Activated CD4-positive, alpha-beta T cell treated with anti-CD3 and anti-CD28 coated beads, Interleukin-2, amount 10 ng/mL, durations not matched to agents 24 days and 14 days (primary cell): ENCODE measurements around the gene TEX264. TPM values are rescaled to one million over a fixed set of nuclear protein-coding genes. Genes with fewer than 3 reads are reported as not detected.

Experiments used
- DNase-seq: peaks from one replicate; pipeline ENCODE4 v3.0.0; 2022
- H3K27ac Mint-ChIP-seq: one replicate; pipeline ENCODE4 v1.8.0; 2022; ENCODE audit warnings: mild to moderate bottlenecking, mixed read lengths
- H3K27me3 Mint-ChIP-seq: one replicate; pipeline ENCODE4 v1.8.0; 2022; ENCODE audit warnings: mixed read lengths
- H3K36me3 Mint-ChIP-seq: one replicate; pipeline ENCODE4 v1.8.0; 2022; ENCODE audit warnings: low read depth, mild to moderate bottlenecking, mixed read lengths
- H3K4me1 Mint-ChIP-seq: one replicate; pipeline ENCODE4 v1.8.0; 2021; ENCODE audit warnings: mixed read lengths
- H3K4me3 Mint-ChIP-seq: one replicate; pipeline ENCODE4 v1.8.0; 2022; ENCODE audit warnings: mild to moderate bottlenecking, moderate library complexity, mixed read lengths
- H3K9me3 Mint-ChIP-seq: one replicate; pipeline ENCODE4 v1.8.0; 2021; ENCODE audit warnings: mixed read lengths
- intact Hi-C: fragments of 100-400 bp; cut with micrococcal nuclease; formaldehyde crosslinking; loops from one replicate; pipeline ENCODE4 v1.15.1; 2023
- total RNA-seq: library from RNA; stranded (reverse); gene quantifications from 2 replicates; pipeline ENCODE4 v1.2.3, GENCODE V29; 2022

The TEX264 gene
- total RNA-seq, 1 donor from 2014 or later: 47.0 TPM

DNA sequence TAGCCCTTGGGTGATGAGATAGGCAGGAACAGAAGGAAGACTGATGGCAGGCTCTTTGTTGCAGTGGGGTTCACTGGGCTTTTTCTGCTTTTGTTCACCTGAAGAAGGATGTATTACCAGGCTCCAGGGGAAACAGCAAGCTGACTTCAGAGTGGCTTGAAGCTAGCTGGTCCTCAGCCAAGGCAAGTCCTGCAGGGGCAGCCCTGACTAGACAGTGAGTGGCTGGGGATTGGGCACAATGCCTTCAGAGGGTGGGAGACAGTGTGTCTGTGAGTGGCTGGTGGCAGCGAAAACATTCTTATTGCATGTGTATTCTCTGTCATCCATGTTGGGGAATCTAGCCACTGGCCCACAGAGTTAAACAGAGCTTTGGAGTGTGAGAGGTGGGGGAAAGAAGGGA, 2.3 kb upstream of the TEX264 start:
- H3K27ac Mint-ChIP-seq: peak overlapping the region; percentile 86
- H3K27me3 Mint-ChIP-seq: no peaks in the 10 kb centered on the region
- H3K36me3 Mint-ChIP-seq: peaks cover 9% of the 10 kb centered on the region
- no peak overlapping the region for H3K4me3 Mint-ChIP-seq
- H3K9me3 Mint-ChIP-seq: no peaks in the 10 kb centered on the region
- H3K4me1 Mint-ChIP-seq: peaks cover 39% of the 10 kb centered on the region
- intact Hi-C loops: loop anchor here (1.0 kb wide), 1 partner anchor 166 kb away; no protein-coding TSS in a partner anchor
- no peak for DNase-seq

DNA sequence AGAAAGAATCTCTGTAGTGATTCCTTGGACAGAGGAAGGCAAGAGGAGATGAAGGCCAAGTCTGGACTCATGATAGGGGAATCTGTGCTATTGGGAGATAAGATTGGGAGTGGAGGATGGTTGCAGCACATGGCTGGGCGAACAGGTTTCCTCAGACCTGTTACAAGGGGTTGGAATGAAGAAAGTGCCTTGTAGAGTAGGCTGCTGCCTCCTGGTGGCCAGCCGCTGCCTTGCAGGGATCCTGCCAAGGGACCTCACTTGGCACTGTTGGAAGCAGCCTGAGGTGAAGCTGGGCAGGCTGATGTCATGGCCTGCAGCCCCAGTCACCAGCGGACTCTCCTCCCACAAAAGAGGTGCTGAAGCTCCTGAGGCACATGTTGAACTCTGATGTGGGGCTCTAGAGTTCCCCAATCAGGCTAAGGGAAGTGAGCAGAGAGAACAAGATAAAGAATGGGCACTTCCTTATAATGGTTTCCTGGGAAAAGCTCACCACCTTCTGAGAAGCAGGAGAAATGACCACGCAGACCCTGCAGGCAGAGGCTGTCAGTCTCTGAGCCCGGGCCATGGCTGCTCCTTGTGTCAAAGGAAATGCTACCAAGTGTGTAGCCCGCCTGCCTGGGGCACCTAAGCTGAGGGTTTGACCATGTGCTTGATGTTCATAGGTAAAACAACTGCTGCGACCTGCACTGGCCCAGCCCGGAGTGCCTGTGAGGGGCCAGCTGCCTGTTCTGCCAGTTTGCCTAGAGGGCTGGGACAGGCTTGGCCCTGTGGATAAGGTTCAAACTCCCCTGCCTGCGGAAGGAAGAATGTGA, 1.6 kb upstream of the TEX264 start:
- Mint-ChIP-seq H3K4me1 (peaks cover 46% of the 10 kb centered on the region), H3K36me3 (peaks cover 6% of the 10 kb centered on the region), H3K9me3 (no peaks in the 10 kb centered on the region), H3K27me3 (no peaks in the 10 kb centered on the region), H3K4me3 (peak overlapping the region; percentile 93), H3K27ac (peak overlapping the region; percentile 86)
- peak; percentile 95 for DNase-seq
- intact Hi-C loops: loop anchor here (1.0 to 5.0 kb wide), 3 partner anchors 167 to 388 kb away; partner anchors contain the start of genes DUSP7 and RBM15B

DNA sequence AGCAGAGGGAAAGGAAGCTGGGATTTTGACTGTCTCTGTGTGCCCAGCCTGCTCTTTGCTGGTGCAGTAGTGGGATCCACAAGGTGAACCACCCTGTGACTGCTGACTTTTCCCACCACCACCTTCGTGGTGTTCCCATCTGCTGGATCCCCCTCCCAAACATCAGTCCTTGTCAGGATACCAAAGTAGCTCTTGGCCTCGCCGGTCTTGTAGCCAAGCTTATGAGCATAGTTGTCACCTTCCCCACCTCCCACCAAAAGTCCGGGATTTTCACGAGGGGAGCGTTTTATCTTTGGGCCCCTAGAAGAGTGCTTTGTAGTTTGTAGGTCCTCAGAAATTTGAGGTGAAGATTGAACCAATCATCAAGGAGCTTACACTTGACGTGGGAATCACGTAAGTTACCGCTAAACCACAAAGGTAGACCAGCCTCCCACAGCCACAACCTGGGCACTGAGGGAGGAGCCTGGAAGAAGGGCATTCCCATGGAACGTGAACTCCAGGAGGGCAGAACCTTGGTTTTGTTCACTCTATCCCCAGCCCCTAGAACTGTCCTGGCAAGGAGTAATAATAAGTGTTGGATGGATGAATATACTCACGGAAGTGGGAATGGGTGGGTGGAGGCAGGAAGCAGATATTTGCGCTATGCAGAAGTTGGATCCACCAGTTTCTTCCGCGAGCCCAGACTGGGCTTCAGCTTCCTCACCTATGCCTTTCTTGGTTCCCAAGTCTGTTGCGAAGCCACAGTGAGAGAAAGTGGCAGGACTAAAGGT, 814 bp upstream of the TEX264 start:
- Mint-ChIP-seq H3K27me3 (no peaks in the 10 kb centered on the region), H3K27ac (peak overlapping the region; percentile 81), H3K36me3 (peaks cover 11% of the 10 kb centered on the region), H3K4me1 (peaks cover 53% of the 10 kb centered on the region), H3K9me3 (no peaks in the 10 kb centered on the region), H3K4me3 (peak overlapping the region; percentile 93)
- DNase-seq: peak; percentile 84
- intact Hi-C loops: loop anchor here (2.0 to 5.0 kb wide), 2 partner anchors 279 to 387 kb away; partner anchors contain the start of genes DUSP7 and RBM15B

DNA sequence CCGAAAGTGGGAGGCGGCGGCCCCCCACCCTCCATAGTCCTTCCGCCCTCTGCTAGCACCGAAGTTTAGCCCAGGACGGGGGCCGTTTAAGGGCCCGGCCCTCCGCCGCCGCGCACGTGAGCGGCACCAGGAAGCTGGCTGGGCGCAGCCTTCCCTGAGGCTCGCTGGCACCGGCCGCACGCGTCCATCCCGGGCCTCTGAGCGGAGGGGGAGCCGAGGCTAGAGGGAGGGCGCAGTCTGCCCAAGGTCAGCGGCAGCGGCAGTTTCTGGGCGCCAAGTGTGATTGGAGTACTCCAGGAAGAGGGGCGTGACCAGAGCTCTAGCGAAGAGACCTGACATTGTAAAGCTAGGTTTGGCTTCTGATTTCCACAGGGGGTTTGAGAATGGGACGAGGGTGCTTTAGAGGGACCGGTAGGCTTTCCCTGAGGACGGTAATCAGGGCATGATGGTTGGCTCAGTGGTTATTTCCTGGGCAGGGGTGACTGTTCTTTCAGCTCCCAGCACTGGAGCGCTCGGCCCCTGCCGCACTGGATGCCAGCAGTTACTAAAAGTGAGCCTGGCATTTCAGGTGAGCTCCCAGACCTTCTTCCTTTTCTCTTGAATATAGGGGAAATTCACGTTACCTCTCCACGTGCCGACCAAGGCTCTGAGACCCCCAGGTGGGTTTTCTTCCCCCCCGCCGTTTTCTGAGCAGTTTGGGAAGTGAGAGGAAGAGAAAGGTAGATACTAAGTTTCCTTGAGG, 853 bp downstream of the TEX264 start:
- Mint-ChIP-seq H3K4me1 (peaks cover 67% of the 10 kb centered on the region), H3K27ac (peak overlapping the region; percentile 93), H3K9me3 (peaks cover 3% of the 10 kb centered on the region), H3K36me3 (peaks cover 23% of the 10 kb centered on the region), H3K4me3 (peak overlapping the region; percentile 93), H3K27me3 (no peaks in the 10 kb centered on the region)
- DNase-seq: peak; percentile 90
- intact Hi-C loops: loop anchor here (1.0 to 5.0 kb wide), 4 partner anchors 10 to 385 kb away; partner anchors contain the start of genes DUSP7 and RBM15B

GRCh38 chr3:51673181-51673801, 2.2 kb downstream of the TEX264 start:
- peak overlapping the region; percentile 82 for H3K27ac Mint-ChIP-seq
- H3K36me3 Mint-ChIP-seq: peaks cover 29% of the 10 kb centered on the region
- no peaks in the 10 kb centered on the region for H3K27me3 Mint-ChIP-seq
- peaks cover 75% of the 10 kb centered on the region for H3K4me1 Mint-ChIP-seq
- peaks cover 3% of the 10 kb centered on the region for H3K9me3 Mint-ChIP-seq
- intact Hi-C loops: loop anchor here (5.0 kb wide), 1 partner anchor 384 kb away; the partner anchor contains the start of gene DUSP7
- DNase-seq: peak; percentile 56
- H3K4me3 Mint-ChIP-seq: peak overlapping the region; percentile 72

- H3K4me3 Mint-ChIP-seq: peak overlapping the region; percentile 72
- H3K4me1 Mint-ChIP-seq: peaks cover 76% of the 10 kb centered on the region
- H3K27me3 Mint-ChIP-seq: no peaks in the 10 kb centered on the region
- peak; percentile 58 for DNase-seq
- H3K27ac Mint-ChIP-seq: peak overlapping the region; percentile 82
- peaks cover 3% of the 10 kb centered on the region for H3K9me3 Mint-ChIP-seq
- peaks cover 29% of the 10 kb centered on the region for H3K36me3 Mint-ChIP-seq
- intact Hi-C loops: loop anchor here (5.0 kb wide), 1 partner anchor 383 kb away; the partner anchor contains the start of gene DUSP7
Observed at GRCh38 chr3:51673802-51674654, 3.0 kb downstream of the TEX264 start.

GRCh38 chr3:51675201-51675611, 4.2 kb downstream of the TEX264 start:
- Mint-ChIP-seq H3K36me3 (peaks cover 30% of the 10 kb centered on the region), H3K27me3 (no peaks in the 10 kb centered on the region), H3K4me1 (peaks cover 70% of the 10 kb centered on the region), H3K4me3 (peak overlapping the region; percentile 64), H3K27ac (peak overlapping the region; percentile 89), H3K9me3 (peaks cover 3% of the 10 kb centered on the region)
- DNase-seq: peak; percentile 64
- intact Hi-C loops: no loop called here

DNA sequence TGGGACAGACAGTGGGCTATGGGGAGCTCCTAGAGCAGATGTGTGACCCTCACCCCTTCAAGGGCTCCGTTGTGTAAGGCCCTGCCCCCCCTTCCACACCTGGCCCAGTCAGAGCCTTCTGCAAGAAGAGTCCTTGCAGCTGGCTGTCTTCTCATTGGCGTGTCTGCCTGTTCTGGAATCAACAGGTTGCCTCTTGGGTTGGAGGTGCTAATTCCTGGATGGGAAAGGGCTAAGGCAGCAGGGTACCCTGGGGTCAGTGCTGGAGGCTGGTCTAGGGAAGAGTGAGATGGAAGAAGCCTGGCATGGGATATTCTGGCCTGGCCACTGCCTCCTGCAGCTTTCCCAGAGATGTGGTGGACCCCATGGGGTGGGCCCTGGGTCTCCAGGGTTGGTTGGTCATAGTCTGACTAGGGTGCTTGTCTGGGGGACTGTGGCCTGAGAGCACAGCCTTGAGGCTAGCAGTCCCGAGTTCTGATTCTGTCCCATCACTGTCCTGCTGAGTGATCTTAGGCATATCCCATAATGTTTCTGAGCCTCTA, 5.1 kb downstream of the TEX264 start:
- no peak for DNase-seq
- Mint-ChIP-seq H3K27me3 (no peaks in the 10 kb centered on the region), H3K4me3 (peak overlapping the region; percentile 60), H3K27ac (peak overlapping the region; percentile 89), H3K9me3 (peaks cover 3% of the 10 kb centered on the region), H3K4me1 (peaks cover 73% of the 10 kb centered on the region), H3K36me3 (peaks cover 32% of the 10 kb centered on the region)
- intact Hi-C loops: no loop called here

GRCh38 chr3:51677358-51677757, 6.3 kb downstream of the TEX264 start:
- intact Hi-C loops: no loop called here
- peaks cover 79% of the 10 kb centered on the region for H3K4me1 Mint-ChIP-seq
- no peak overlapping the region for H3K27ac Mint-ChIP-seq
- peak; percentile 58 for DNase-seq
- H3K9me3 Mint-ChIP-seq: peaks cover 3% of the 10 kb centered on the region
- H3K27me3 Mint-ChIP-seq: no peaks in the 10 kb centered on the region
- H3K4me3 Mint-ChIP-seq: no peak overlapping the region
- H3K36me3 Mint-ChIP-seq: peaks cover 38% of the 10 kb centered on the region

DNA sequence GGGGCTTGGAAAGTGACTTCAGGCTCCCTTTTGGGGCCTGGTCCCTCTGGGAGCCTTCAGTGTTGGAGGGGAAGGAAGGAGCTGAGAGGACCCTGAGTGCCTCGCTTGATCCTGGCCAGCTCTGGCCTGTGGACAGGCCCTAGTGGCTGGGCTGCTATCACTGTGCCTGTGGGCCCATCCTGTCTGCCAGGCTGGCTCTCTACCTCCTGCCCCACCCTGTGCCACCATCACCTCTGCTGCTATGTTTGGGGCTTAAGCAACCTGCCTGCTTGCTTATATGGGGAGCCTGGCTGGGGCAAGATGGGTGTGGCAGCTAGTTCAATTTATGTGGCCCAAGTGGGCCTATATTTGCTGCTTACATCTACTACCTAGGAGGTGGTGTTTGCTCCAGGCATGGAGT, 7.1 kb downstream of the TEX264 start:
- H3K27ac Mint-ChIP-seq: peak overlapping the region; percentile 35
- H3K4me1 Mint-ChIP-seq: peaks cover 79% of the 10 kb centered on the region
- intact Hi-C loops: no loop called here
- peaks cover 37% of the 10 kb centered on the region for H3K36me3 Mint-ChIP-seq
- no peaks in the 10 kb centered on the region for H3K27me3 Mint-ChIP-seq
- DNase-seq: no peak
- H3K9me3 Mint-ChIP-seq: peaks cover 3% of the 10 kb centered on the region
- H3K4me3 Mint-ChIP-seq: no peak overlapping the region

GRCh38 chr3:51678641-51679040, 7.6 kb downstream of the TEX264 start:
- Mint-ChIP-seq H3K27me3 (no peaks in the 10 kb centered on the region), H3K4me1 (peaks cover 78% of the 10 kb centered on the region), H3K9me3 (peaks cover 3% of the 10 kb centered on the region), H3K36me3 (peaks cover 37% of the 10 kb centered on the region), H3K4me3 (no peak overlapping the region), H3K27ac (peak overlapping the region; percentile 15)
- DNase-seq: no peak
- intact Hi-C loops: no loop called here

- H3K27ac Mint-ChIP-seq: no peak overlapping the region
- H3K27me3 Mint-ChIP-seq: no peaks in the 10 kb centered on the region
- H3K4me1 Mint-ChIP-seq: peaks cover 76% of the 10 kb centered on the region
- peaks cover 41% of the 10 kb centered on the region for H3K36me3 Mint-ChIP-seq
- no peak overlapping the region for H3K4me3 Mint-ChIP-seq
- H3K9me3 Mint-ChIP-seq: peaks cover 3% of the 10 kb centered on the region
- no peak for DNase-seq
- intact Hi-C loops: no loop called here
Observed at GRCh38 chr3:51679318-51679717, 8.3 kb downstream of the TEX264 start.
